GM23248 (cell line): ENCODE results near the gene CRYBG2.

Source experiments
- EZH2 ChIP-seq: fragments of 200-600 bp; sonication (generic); IDR thresholded peaks from 2 replicates; pipeline ENCODE4 v1.6.1; 2018; ENCODE audit warnings: antibody characterized with exemption, mild to moderate bottlenecking; ENCODE audit not compliant: insufficient read depth, poor library complexity, severe bottlenecking
- EZH2phosphoT487 ChIP-seq: fragments of 200-600 bp; sonication (generic); IDR thresholded peaks from 2 replicates; pipeline ENCODE4 v1.6.1; 2018; ENCODE audit warnings: antibody characterized with exemption, moderate library complexity, mild to moderate bottlenecking, low read depth; ENCODE audit not compliant: insufficient read depth

- no peak for TF ChIP-seq EZH2phosphoT487
- TF ChIP-seq EZH2: no peak
Observed at GRCh38 chr1:26403656-26404055, 49.7 kb upstream of the CRYBG2 start.
